Chondrocyte (in vitro differentiated cells): ENCODE data around the gene IVL. TPM values are rescaled to one million over a fixed set of nuclear protein-coding genes. Genes with fewer than 3 reads are reported as not detected.

ENCODE experiments used
- DNase-seq: peaks from one replicate; pipeline ENCODE4 v3.0.0; 2021; ENCODE audit warnings: mixed read lengths, low spot score
- H3K27ac Mint-ChIP-seq: one replicate; pipeline ENCODE4 v1.8.0; 2021; ENCODE audit warnings: mild to moderate bottlenecking, moderate library complexity, mixed read lengths; ENCODE audit not compliant: unreplicated experiment
- H3K27me3 Mint-ChIP-seq: 2 replicates; pipeline ENCODE4 v1.8.0; 2021; ENCODE audit warnings: low read depth, mixed read lengths
- H3K36me3 Mint-ChIP-seq: 2 replicates; pipeline ENCODE4 v1.8.0; 2021; ENCODE audit warnings: low read depth, mixed read lengths
- H3K4me1 Mint-ChIP-seq: 2 replicates; pipeline ENCODE4 v1.8.0; 2021; ENCODE audit warnings: low read depth, mild to moderate bottlenecking, mixed read lengths
- H3K4me3 Mint-ChIP-seq: one replicate; pipeline ENCODE4 v1.8.0; 2021; ENCODE audit warnings: mild to moderate bottlenecking, moderate library complexity, mixed read lengths; ENCODE audit not compliant: unreplicated experiment
- H3K9me3 Mint-ChIP-seq: 2 replicates; pipeline ENCODE4 v1.8.0; 2021; ENCODE audit warnings: low read depth, mixed read lengths
- total RNA-seq: library from RNA; stranded (reverse); gene quantifications from 3 replicates; pipeline ENCODE4 v1.2.1, GENCODE V29; 2021
- TF ChIP-seq, protein P1 (sequence below): fragments of 200-600 bp; sonication (generic); IDR thresholded peaks from 2 replicates; pipeline ENCODE4 v1.5.0; 2021; ENCODE audit warnings: antibody characterized with exemption, mild to moderate bottlenecking, moderate library complexity

Gene IVL
- total RNA-seq, 1 donor from 2014 or later, result not detected

DNA sequence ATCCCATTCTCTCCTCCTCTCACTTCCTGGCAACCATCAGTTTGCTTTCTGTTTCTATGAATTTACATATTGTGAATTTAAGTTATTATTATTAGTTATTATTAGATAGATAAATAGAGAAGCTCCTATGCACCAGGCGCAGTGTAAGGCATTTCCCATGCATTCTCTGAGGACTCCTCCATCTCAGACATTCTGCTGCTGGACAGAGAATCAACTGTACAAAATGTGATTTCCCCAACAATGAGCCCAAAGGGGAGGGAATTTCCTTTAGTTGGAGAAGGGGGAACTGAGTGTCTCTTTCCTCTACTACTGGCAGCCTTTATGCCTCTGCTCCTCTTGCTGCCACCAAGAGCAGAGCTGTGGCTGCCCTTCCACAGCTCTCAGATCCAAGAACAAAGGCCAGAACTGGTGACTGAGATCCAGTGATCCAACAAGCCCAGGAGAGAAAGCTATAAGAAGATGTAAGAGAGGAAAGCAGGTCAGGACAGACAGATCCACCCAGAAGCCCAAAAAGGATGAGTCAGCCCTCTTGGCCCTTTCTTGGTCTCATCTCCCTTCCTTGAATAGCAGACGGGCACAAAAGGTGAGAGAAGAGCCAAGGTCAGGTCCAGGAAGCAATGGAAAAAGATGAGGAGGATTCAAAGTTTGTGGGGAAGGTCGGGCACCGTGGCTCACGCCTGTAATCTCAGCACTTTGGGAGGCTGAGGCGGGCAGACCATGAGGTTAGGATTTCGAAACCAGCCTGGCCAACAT, 3.5 kb upstream of the IVL start:
- H3K4me3 Mint-ChIP-seq, result no peak overlapping the region
- H3K4me1 Mint-ChIP-seq, result no peaks in the 10 kb centered on the region
- H3K36me3 Mint-ChIP-seq, result no peaks in the 10 kb centered on the region
- H3K27me3 Mint-ChIP-seq, result no peaks in the 10 kb centered on the region
- H3K9me3 Mint-ChIP-seq, result no peaks in the 10 kb centered on the region
- H3K27ac Mint-ChIP-seq, result no peak overlapping the region
- DNase-seq, result no peak
- TF ChIP-seq, protein P1, sequence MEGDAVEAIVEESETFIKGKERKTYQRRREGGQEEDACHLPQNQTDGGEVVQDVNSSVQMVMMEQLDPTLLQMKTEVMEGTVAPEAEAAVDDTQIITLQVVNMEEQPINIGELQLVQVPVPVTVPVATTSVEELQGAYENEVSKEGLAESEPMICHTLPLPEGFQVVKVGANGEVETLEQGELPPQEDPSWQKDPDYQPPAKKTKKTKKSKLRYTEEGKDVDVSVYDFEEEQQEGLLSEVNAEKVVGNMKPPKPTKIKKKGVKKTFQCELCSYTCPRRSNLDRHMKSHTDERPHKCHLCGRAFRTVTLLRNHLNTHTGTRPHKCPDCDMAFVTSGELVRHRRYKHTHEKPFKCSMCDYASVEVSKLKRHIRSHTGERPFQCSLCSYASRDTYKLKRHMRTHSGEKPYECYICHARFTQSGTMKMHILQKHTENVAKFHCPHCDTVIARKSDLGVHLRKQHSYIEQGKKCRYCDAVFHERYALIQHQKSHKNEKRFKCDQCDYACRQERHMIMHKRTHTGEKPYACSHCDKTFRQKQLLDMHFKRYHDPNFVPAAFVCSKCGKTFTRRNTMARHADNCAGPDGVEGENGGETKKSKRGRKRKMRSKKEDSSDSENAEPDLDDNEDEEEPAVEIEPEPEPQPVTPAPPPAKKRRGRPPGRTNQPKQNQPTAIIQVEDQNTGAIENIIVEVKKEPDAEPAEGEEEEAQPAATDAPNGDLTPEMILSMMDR, result no peak

DNA sequence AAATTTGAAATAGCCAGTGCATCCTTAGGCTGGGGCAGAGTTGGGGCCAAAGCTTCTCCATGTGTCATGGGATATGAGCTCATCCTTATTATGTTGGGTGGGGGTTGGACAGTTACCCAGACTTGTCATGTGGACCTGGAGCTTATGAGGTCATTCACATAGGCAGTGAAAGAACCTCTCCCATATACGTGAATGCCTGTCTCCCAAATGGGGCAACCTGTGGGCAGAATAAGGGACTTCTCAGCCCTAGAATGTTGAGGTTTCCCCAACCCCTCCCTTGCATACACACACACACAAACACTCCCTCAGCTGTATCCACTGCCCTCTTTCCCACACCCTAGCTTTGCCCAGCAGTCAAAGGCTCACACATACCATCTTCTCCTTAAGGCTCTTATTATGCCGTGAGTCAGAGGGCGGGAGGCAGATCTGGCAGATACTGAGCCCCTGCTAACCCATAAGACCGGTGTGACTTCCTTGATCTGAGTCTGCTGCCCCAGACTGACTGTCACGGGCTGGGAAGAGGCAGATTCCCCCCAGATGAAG, 2.3 kb upstream of the IVL start:
- H3K27ac Mint-ChIP-seq, result no peak overlapping the region
- no peaks in the 10 kb centered on the region for H3K36me3 Mint-ChIP-seq
- H3K4me1 Mint-ChIP-seq, result no peaks in the 10 kb centered on the region
- H3K27me3 Mint-ChIP-seq, result no peaks in the 10 kb centered on the region
- H3K9me3 Mint-ChIP-seq, result no peaks in the 10 kb centered on the region
- no peak overlapping the region for H3K4me3 Mint-ChIP-seq
- DNase-seq, result no peak
- TF ChIP-seq, protein P1, result no peak

DNA sequence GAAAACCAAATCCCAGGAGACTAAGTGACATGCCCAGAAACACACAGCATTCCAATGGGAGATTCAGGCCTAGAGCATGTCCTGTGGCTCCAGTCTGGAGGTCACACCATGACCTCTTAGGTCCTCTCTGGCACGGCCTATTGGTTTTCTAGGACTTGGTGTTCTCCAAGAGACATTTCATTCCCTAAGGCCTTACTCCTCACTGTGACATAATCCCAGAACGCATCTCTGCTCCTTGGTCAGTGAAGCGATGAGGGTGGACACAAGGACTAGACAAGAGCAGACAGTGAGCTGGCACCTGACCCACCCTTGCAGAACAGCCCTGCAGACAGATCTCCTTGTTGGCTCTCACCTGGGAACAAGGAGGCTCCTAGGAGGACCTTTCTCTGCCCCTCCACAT, 860 bp downstream of the IVL start:
- DNase-seq, result no peak
- Mint-ChIP-seq H3K4me1 (no peaks in the 10 kb centered on the region), H3K27ac (no peak overlapping the region), H3K36me3 (no peaks in the 10 kb centered on the region), H3K27me3 (peaks cover 2% of the 10 kb centered on the region), H3K4me3 (no peak overlapping the region), H3K9me3 (no peaks in the 10 kb centered on the region)
- TF ChIP-seq, protein P1, result no peak

DNA sequence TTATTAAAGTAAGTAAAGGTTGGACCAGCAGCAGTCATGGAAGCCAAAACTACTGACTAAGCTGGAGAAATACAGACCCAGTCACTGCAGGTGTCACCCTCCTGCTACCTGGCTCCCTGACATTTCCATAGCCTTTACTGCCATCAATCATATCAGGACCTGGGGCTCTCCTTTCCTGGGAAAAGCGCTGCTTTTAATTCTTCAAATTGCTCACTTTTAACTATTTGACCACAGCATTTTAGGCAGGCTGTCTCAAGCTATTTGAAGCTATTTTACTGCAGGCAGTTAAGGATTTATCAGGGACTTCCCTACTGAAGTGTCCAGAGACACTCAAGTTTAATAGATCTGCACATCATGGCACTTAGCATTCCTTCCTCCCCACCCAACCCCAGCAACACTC, 4.1 kb downstream of the IVL start:
- TF ChIP-seq, protein P1, result no peak
- no peak overlapping the region for H3K27ac Mint-ChIP-seq
- H3K36me3 Mint-ChIP-seq, result no peaks in the 10 kb centered on the region
- DNase-seq, result no peak
- no peaks in the 10 kb centered on the region for H3K4me1 Mint-ChIP-seq
- H3K27me3 Mint-ChIP-seq, result peaks cover 2% of the 10 kb centered on the region
- H3K4me3 Mint-ChIP-seq, result no peak overlapping the region
- peaks cover 2% of the 10 kb centered on the region for H3K9me3 Mint-ChIP-seq

DNA sequence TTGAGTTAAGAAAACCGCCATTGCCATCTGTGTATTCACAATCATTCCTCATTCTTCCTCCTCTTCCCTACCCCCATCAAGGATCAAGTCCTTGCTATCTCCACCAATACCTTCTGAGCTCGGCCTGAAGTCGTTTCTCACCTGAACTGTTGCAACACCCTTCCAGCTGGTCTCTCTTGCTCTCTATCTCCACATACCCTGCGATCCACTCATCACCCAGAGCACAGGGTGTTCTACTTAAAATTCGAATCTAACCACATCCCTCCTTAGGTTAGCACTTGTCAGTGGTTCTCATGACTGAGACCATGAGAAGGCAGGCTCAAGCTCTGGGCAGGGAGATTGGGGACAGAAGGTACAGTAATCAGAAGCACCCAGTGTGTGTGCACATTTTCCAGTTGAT, 4.6 kb downstream of the IVL start:
- H3K4me3 Mint-ChIP-seq, result no peak overlapping the region
- TF ChIP-seq, protein P1, result no peak
- H3K27me3 Mint-ChIP-seq, result peaks cover 2% of the 10 kb centered on the region
- no peaks in the 10 kb centered on the region for H3K4me1 Mint-ChIP-seq
- peaks cover 2% of the 10 kb centered on the region for H3K9me3 Mint-ChIP-seq
- no peak overlapping the region for H3K27ac Mint-ChIP-seq
- no peak for DNase-seq
- no peaks in the 10 kb centered on the region for H3K36me3 Mint-ChIP-seq
